HepG2 (cell line): Measurements from ENCODE around the gene NUDT22. TPM values are rescaled to one million over a fixed set of nuclear protein-coding genes. Genes with fewer than 3 reads are reported as not detected.
A peak's percentile ranks its signal among the peaks of the same experiment; 100 is the strongest.

Source experiments
- FOXC1 ChIP-seq: sonication (generic); formaldehyde crosslinking; IDR thresholded peaks from 2 replicates; pipeline ENCODE4 v1.8.0; 2022; ENCODE audit warnings: mild to moderate bottlenecking, missing genetic modification reagents, borderline replicate concordance
- FOXK1 ChIP-seq: sonication (generic); formaldehyde crosslinking; IDR thresholded peaks from 2 replicates; pipeline ENCODE4 v1.4.0; 2020; ENCODE audit warnings: low read depth, missing genetic modification reagents, borderline replicate concordance
- HOXA5 ChIP-seq: sonication (generic); formaldehyde crosslinking; IDR thresholded peaks from 2 replicates; pipeline ENCODE4 v1.4.0; 2020; ENCODE audit warnings: missing genetic modification reagents
- KDM1A ChIP-seq: IDR thresholded peaks from 2 replicates; pipeline ENCODE4 v1.6.1; 2016; ENCODE audit warnings: missing compliant biosample characterization
- PHF20 ChIP-seq: sonication (generic); formaldehyde crosslinking; IDR thresholded peaks from 2 replicates; pipeline ENCODE4 v1.5.0; 2020; ENCODE audit warnings: mild to moderate bottlenecking, missing genetic modification reagents
- ZNF33A ChIP-seq: sonication (generic); formaldehyde crosslinking; IDR thresholded peaks from 2 replicates; pipeline ENCODE4 v1.5.1; 2020; ENCODE audit warnings: missing genetic modification reagents, mild to moderate bottlenecking, moderate library complexity, borderline replicate concordance
- ZNF431 ChIP-seq: sonication (generic); formaldehyde crosslinking; IDR thresholded peaks from 2 replicates; pipeline ENCODE4 v1.9.0; 2022; ENCODE audit warnings: missing genetic modification reagents, low read depth, mild to moderate bottlenecking, borderline replicate concordance
- polyA plus RNA-seq, 8 experiments: library from polyadenylated mRNA; depleted of rRNA in 3 of 8; stranded (reverse) in 7 of 8; unstranded in 1 of 8; fragments of >200 nt; fragmentation: Illumina TruSeq in 4 of 8; extraction: Trizol in 4 of 8; gene quantifications; 2 replicates each; pipeline versions ENCODE4 v1.2.1 to v1.2.3, GENCODE V29; 2011 to 2016; ENCODE audit warnings: low read depth in 4 of 8, missing spikeins in 1 of 8, mixed read lengths in 1 of 8; ENCODE audit not compliant: insufficient read depth in 1 of 8
- total RNA-seq, 5 experiments: library from RNA; depleted of rRNA; stranded (reverse); fragments of >200 nt; fragmentation: Illumina TruSeq; extraction: Trizol; gene quantifications; 2 replicates each; pipeline ENCODE4 v1.2.3, GENCODE V29; 2016; ENCODE audit warnings: low read depth in 1 of 5
- TF ChIP-seq, protein P1 (sequence below): sonication (generic); formaldehyde crosslinking; IDR thresholded peaks from 2 replicates; pipeline ENCODE4 v1.4.0; 2020; ENCODE audit warnings: mild to moderate bottlenecking, missing genetic modification reagents
- TF ChIP-seq, protein P2 (sequence below): sonication (generic); formaldehyde crosslinking; conservative IDR thresholded peaks from 2 replicates; pipeline ENCODE4 v1.4.0; 2020; ENCODE audit warnings: missing genetic modification reagents
- TF ChIP-seq, protein P3 (sequence below): IDR thresholded peaks from 2 replicates; pipeline ENCODE4 v1.4.0; 2020; ENCODE audit warnings: mild to moderate bottlenecking, missing genetic modification reagents
- TF ChIP-seq, protein P4 (sequence below): IDR thresholded peaks from 2 replicates; pipeline ENCODE4 v1.6.1; 2016; ENCODE audit warnings: missing genetic modification reagents, missing compliant biosample characterization
- TF ChIP-seq, protein P5 (sequence below): IDR thresholded peaks from 2 replicates; pipeline ENCODE4 v1.6.1; 2016; ENCODE audit warnings: low read depth
- TF ChIP-seq, protein P6 (sequence below): sonication (generic); formaldehyde crosslinking; IDR thresholded peaks from 2 replicates; pipeline ENCODE4 v1.4.0; 2020; ENCODE audit warnings: missing genetic modification reagents
- TF ChIP-seq, protein P7 (sequence below): IDR thresholded peaks from 2 replicates; pipeline ENCODE4 v1.6.1; 2016
- TF ChIP-seq, protein P8 (sequence below): sonication (generic); formaldehyde crosslinking; IDR thresholded peaks from 2 replicates; pipeline ENCODE4 v1.4.0; 2020; ENCODE audit warnings: mild to moderate bottlenecking, missing genetic modification reagents

Gene NUDT22
- total and polyA plus RNA-seq, 2 of the 13 experiments (the other 11 are each of a cell fraction or from before 2014, with no cell fraction given), result 33.5 to 39.8 TPM

DNA sequence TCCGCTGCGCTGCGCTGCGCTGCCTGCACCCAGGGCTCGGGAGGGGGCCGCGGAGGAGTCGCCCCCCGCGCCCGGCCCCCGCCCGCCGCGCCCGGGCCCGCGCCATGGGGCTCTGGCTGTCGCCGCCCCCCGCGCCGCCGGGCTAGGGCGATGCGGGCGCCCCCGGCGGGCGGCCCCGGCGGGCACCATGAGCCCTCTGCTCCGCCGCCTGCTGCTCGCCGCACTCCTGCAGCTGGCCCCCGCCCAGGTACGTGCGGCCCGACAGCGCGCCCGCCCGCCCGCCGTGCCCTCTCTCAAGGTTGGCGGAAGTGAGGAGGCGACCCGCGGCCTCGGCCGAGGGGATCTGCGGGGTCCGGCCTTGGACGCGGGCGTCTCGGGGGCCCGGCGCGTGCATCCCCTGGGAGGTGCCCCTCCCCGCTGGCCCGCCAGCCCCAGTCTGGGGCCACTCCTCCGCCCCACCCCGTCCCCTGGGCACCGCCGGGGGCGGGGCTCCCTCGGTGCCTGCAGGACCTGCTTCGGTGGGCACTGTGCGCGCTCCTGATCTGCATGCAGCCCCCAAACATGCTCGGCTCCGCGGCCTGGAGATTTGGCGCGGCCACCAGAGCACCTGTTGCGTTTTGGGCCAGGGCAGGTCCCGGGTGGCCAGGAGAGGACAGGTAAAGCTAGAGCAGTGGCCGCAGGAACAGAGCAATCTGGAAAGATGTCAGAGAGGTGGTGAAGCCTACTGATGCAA is 8.7 kb downstream of the NUDT22 start (continued):
- TF ChIP-seq, protein P1, sequence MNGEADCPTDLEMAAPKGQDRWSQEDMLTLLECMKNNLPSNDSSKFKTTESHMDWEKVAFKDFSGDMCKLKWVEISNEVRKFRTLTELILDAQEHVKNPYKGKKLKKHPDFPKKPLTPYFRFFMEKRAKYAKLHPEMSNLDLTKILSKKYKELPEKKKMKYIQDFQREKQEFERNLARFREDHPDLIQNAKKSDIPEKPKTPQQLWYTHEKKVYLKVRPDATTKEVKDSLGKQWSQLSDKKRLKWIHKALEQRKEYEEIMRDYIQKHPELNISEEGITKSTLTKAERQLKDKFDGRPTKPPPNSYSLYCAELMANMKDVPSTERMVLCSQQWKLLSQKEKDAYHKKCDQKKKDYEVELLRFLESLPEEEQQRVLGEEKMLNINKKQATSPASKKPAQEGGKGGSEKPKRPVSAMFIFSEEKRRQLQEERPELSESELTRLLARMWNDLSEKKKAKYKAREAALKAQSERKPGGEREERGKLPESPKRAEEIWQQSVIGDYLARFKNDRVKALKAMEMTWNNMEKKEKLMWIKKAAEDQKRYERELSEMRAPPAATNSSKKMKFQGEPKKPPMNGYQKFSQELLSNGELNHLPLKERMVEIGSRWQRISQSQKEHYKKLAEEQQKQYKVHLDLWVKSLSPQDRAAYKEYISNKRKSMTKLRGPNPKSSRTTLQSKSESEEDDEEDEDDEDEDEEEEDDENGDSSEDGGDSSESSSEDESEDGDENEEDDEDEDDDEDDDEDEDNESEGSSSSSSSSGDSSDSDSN, result peak; percentile 55; the same call in 1 of the 2 replicates
- peak; percentile 10; the same call in 1 of the 2 replicates for TF ChIP-seq ZNF431 (CRISPR knock-in tag)
- TF ChIP-seq FOXC1 (CRISPR knock-in tag), result no peak
- TF ChIP-seq, protein P2, sequence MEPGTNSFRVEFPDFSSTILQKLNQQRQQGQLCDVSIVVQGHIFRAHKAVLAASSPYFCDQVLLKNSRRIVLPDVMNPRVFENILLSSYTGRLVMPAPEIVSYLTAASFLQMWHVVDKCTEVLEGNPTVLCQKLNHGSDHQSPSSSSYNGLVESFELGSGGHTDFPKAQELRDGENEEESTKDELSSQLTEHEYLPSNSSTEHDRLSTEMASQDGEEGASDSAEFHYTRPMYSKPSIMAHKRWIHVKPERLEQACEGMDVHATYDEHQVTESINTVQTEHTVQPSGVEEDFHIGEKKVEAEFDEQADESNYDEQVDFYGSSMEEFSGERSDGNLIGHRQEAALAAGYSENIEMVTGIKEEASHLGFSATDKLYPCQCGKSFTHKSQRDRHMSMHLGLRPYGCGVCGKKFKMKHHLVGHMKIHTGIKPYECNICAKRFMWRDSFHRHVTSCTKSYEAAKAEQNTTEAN, result no peak
- TF ChIP-seq, protein P3, sequence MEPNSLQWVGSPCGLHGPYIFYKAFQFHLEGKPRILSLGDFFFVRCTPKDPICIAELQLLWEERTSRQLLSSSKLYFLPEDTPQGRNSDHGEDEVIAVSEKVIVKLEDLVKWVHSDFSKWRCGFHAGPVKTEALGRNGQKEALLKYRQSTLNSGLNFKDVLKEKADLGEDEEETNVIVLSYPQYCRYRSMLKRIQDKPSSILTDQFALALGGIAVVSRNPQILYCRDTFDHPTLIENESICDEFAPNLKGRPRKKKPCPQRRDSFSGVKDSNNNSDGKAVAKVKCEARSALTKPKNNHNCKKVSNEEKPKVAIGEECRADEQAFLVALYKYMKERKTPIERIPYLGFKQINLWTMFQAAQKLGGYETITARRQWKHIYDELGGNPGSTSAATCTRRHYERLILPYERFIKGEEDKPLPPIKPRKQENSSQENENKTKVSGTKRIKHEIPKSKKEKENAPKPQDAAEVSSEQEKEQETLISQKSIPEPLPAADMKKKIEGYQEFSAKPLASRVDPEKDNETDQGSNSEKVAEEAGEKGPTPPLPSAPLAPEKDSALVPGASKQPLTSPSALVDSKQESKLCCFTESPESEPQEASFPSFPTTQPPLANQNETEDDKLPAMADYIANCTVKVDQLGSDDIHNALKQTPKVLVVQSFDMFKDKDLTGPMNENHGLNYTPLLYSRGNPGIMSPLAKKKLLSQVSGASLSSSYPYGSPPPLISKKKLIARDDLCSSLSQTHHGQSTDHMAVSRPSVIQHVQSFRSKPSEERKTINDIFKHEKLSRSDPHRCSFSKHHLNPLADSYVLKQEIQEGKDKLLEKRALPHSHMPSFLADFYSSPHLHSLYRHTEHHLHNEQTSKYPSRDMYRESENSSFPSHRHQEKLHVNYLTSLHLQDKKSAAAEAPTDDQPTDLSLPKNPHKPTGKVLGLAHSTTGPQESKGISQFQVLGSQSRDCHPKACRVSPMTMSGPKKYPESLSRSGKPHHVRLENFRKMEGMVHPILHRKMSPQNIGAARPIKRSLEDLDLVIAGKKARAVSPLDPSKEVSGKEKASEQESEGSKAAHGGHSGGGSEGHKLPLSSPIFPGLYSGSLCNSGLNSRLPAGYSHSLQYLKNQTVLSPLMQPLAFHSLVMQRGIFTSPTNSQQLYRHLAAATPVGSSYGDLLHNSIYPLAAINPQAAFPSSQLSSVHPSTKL, result peak; percentile 45; the same call in 1 of the 2 replicates
- TF ChIP-seq, protein P4, sequence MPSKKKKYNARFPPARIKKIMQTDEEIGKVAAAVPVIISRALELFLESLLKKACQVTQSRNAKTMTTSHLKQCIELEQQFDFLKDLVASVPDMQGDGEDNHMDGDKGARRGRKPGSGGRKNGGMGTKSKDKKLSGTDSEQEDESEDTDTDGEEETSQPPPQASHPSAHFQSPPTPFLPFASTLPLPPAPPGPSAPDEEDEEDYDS (CRISPR knock-in tag), result no peak
- no peak for TF ChIP-seq PHF20 (CRISPR knock-in tag)
- TF ChIP-seq, protein P5, sequence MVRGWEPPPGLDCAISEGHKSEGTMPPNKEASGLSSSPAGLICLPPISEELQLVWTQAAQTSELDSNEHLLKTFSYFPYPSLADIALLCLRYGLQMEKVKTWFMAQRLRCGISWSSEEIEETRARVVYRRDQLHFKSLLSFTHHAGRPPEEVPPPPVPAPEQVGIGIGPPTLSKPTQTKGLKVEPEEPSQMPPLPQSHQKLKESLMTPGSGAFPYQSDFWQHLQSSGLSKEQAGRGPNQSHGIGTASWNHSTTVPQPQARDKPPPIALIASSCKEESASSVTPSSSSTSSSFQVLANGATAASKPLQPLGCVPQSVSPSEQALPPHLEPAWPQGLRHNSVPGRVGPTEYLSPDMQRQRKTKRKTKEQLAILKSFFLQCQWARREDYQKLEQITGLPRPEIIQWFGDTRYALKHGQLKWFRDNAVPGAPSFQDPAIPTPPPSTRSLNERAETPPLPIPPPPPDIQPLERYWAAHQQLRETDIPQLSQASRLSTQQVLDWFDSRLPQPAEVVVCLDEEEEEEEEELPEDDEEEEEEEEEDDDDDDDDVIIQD (CRISPR knock-in tag), result peak; percentile 18; the same call in 1 of the 2 replicates
- TF ChIP-seq, protein P6, sequence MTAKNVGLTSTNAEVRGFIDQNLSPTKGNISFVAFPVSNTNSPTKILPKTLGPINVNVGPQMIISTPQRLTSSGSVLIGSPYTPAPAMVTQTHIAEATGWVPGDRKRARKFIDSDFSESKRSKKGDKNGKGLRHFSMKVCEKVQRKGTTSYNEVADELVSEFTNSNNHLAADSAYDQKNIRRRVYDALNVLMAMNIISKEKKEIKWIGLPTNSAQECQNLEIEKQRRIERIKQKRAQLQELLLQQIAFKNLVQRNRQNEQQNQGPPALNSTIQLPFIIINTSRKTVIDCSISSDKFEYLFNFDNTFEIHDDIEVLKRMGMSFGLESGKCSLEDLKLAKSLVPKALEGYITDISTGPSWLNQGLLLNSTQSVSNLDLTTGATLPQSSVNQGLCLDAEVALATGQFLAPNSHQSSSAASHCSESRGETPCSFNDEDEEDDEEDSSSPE, result peak; percentile 42; the same call in 1 of the 2 replicates
- TF ChIP-seq, protein P7, sequence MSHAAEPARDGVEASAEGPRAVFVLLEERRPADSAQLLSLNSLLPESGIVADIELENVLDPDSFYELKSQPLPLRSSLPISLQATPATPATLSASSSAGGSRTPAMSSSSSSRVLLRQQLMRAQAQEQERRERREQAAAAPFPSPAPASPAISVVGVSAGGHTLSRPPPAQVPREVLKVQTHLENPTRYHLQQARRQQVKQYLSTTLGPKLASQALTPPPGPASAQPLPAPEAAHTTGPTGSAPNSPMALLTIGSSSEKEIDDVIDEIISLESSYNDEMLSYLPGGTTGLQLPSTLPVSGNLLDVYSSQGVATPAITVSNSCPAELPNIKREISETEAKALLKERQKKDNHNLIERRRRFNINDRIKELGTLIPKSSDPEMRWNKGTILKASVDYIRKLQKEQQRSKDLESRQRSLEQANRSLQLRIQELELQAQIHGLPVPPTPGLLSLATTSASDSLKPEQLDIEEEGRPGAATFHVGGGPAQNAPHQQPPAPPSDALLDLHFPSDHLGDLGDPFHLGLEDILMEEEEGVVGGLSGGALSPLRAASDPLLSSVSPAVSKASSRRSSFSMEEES (CRISPR knock-in tag), result 0 out of 2 replicates have a peak, but pooled peaks have one; percentile 21
- no peak for TF ChIP-seq FOXK1 (CRISPR knock-in tag)
- TF ChIP-seq KDM1A (CRISPR knock-in tag), result no peak
- no peak for TF ChIP-seq HOXA5 (CRISPR knock-in tag)
- TF ChIP-seq ZNF33A (CRISPR knock-in tag), result no peak
- TF ChIP-seq, protein P8, sequence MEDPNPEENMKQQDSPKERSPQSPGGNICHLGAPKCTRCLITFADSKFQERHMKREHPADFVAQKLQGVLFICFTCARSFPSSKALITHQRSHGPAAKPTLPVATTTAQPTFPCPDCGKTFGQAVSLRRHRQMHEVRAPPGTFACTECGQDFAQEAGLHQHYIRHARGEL (CRISPR knock-in tag), result no peak
